ENCODE data around the gene MRPL23. TPM values are rescaled to one million over a fixed set of nuclear protein-coding genes. Genes with fewer than 3 reads are reported as not detected.

MRPL23 gene
- total RNA-seq, 1 experiment from 2014 or later, result 76.3 TPM

GRCh38 chr11:1949922-1950321 lies 2.8 kb downstream of the MRPL23 start:
- Histone ChIP-seq H3K36me3 (ENCODE audit: low read depth) (no peaks in the 10 kb centered on the region), H3K9me3 (ENCODE audit: insufficient read depth, low read depth) (no peaks in the 10 kb centered on the region), H3K79me2 (ENCODE audit: low read depth) (no peaks in the 10 kb centered on the region), H3F3A (ENCODE audit: insufficient read depth, low read depth) (no peaks in the 10 kb centered on the region), H3K27ac (no peak overlapping the region), H2AFZ (no peak overlapping the region), H3K27me3 (ENCODE audit: insufficient read depth, low read depth) (no peaks in the 10 kb centered on the region), H3K4me3 (no peak overlapping the region), H3K9me2 (ENCODE audit: insufficient read depth) (no peaks in the 10 kb centered on the region), H4K20me1 (ENCODE audit: insufficient read depth) (no peaks in the 10 kb centered on the region), H3K4me2 (no peak overlapping the region), H3K4me1 (replicated peaks; ENCODE audit: insufficient read depth) (no peaks in the 10 kb centered on the region)
- BruUV-seq (replicated peaks), result no TSS peak
- no peak for DNase-seq
- CTCF ChIA-PET, result no interaction called here
- POLR2A ChIA-PET (ENCODE audit: unreplicated experiment), result no interaction called here
- intact Hi-C loops (cut with micrococcal nuclease; ENCODE audit: unreplicated experiment), result no loop called here
- TF ChIP-seq CTCF (conservative IDR thresholded peaks at IDR 0.05), result no peak

GRCh38 chr11:1952806-1953482 lies 5.8 kb downstream of the MRPL23 start:
- ChIA-PET CTCF (no interaction called here), POLR2A (ENCODE audit: unreplicated experiment) (no interaction called here)
- no peaks in the 10 kb centered on the region for H4K20me1 ChIP-seq (ENCODE audit: insufficient read depth)
- no TSS peak for BruUV-seq (replicated peaks)
- H3K27me3 ChIP-seq (ENCODE audit: insufficient read depth, low read depth), result no peaks in the 10 kb centered on the region
- H3K79me2 ChIP-seq (ENCODE audit: low read depth), result no peaks in the 10 kb centered on the region
- no peaks in the 10 kb centered on the region for H3K9me3 ChIP-seq (ENCODE audit: insufficient read depth, low read depth)
- intact Hi-C loops (cut with micrococcal nuclease; ENCODE audit: unreplicated experiment), result no loop called here
- no peaks in the 10 kb centered on the region for H3K4me1 ChIP-seq (replicated peaks; ENCODE audit: insufficient read depth)
- H3K4me3 ChIP-seq, result no peak overlapping the region
- no peaks in the 10 kb centered on the region for H3K36me3 ChIP-seq (ENCODE audit: low read depth)
- TF ChIP-seq EZH2 (IDR thresholded peaks at IDR 0.05; ENCODE audit: low read depth) (no peak), CTCF (conservative IDR thresholded peaks at IDR 0.05) (no peak)
- H3K27ac ChIP-seq, result no peak overlapping the region
- no peaks in the 10 kb centered on the region for H3K9me2 ChIP-seq (ENCODE audit: insufficient read depth)
- no peak for DNase-seq
- H3K4me2 ChIP-seq, result no peak overlapping the region
- no peaks in the 10 kb centered on the region for H3F3A ChIP-seq (ENCODE audit: insufficient read depth, low read depth)
- H2AFZ ChIP-seq, result no peak overlapping the region

- H3K79me2 ChIP-seq (ENCODE audit: low read depth), result no peaks in the 10 kb centered on the region
- no peaks in the 10 kb centered on the region for H3F3A ChIP-seq (ENCODE audit: insufficient read depth, low read depth)
- no peaks in the 10 kb centered on the region for H4K20me1 ChIP-seq (ENCODE audit: insufficient read depth)
- no peak overlapping the region for H2AFZ ChIP-seq
- ChIA-PET CTCF (interaction anchor here (1.2 kb wide), 1 partner anchor 191 kb away, joined by 3 read pairs; no protein-coding TSS in a partner anchor), POLR2A (ENCODE audit: unreplicated experiment) (no interaction called here)
- H3K27ac ChIP-seq, result no peak overlapping the region
- no peaks in the 10 kb centered on the region for H3K9me3 ChIP-seq (ENCODE audit: insufficient read depth, low read depth)
- peak; percentile 33 for TF ChIP-seq CTCF (conservative IDR thresholded peaks at IDR 0.05)
- no peak for TF ChIP-seq EZH2 (IDR thresholded peaks at IDR 0.05; ENCODE audit: low read depth)
- intact Hi-C loops (cut with micrococcal nuclease; ENCODE audit: unreplicated experiment), result no loop called here
- H3K9me2 ChIP-seq (ENCODE audit: insufficient read depth), result no peaks in the 10 kb centered on the region
- no peaks in the 10 kb centered on the region for H3K4me1 ChIP-seq (replicated peaks; ENCODE audit: insufficient read depth)
- H3K4me2 ChIP-seq, result no peak overlapping the region
- H3K4me3 ChIP-seq, result no peak overlapping the region
- no TSS peak for BruUV-seq (replicated peaks)
- H3K36me3 ChIP-seq (ENCODE audit: low read depth), result no peaks in the 10 kb centered on the region
- H3K27me3 ChIP-seq (ENCODE audit: insufficient read depth, low read depth), result no peaks in the 10 kb centered on the region
- DNase-seq, result peak in 1 of 2 experiments; percentile 21
These were observed 6.5 kb downstream of the MRPL23 start for GRCh38 chr11:1953489-1954266.
